HG02870 (cell line): ENCODE data around the gene GJA3.

ENCODE experiments used
- ATAC-seq: cut with Tn5 transposase; IDR thresholded peaks from one replicate; pipeline ENCODE4 v1.9.1; 2021; ENCODE audit warnings: mild to moderate bottlenecking, moderate library complexity; ENCODE audit not compliant: unreplicated experiment

Gene GJA3

DNA sequence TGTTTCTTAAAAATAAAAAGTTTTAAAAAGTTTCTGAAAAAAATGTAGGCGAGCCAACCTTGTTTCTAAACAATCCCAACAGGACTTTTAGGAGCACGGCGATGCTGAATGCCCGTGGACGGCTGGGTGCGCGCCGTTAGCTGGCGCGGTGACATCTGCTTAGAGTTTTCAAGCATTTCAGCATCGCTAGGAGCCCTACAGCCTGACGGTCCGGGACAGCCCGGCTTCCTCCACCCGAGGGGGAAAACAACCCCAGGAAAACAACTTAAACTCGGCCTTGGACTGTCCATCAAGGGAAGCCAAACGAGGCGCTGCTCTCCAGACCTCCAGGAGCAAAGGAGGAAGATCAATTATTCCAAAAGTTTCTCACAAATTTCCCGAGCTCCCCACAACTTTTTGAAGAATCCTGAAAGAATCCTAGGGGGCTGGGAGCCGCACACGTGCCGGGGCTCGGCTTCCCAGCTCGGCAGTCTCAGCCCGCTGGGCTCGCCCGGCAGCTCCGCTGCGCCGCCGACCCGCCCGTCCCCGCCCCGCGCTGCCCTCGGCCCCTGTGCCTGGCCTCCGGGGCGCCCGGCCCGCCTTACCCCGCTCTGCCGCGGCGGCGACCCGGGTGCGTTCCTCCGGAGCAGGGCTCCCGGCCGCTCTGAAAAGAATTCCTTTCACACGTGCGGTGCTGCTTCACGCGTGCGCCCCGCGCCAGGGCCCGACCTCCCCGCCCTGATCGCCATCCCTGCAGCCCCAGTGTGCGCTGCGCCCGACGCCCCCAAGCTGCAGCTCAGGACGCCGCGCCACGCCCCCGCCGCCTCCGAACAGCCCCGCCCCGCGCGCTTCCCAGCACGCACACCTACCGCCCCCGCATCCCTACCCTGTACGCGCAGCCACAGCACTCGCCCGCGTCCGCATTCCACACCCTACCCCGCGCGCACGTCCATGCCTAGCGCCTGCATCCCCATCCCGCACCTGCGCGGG lies at the start of gene GJA3:
GJA3 (minus strand) TSS at position 747 of the 969 bp plus-strand sequence. CDS start 17,764 bp downstream, outside the sequence.
- peak; percentile 58 for ATAC-seq

- no peak for ATAC-seq
Measured at GRCh38 chr13:20209948-20210347, 49.1 kb upstream of the GJA3 start.

DNA sequence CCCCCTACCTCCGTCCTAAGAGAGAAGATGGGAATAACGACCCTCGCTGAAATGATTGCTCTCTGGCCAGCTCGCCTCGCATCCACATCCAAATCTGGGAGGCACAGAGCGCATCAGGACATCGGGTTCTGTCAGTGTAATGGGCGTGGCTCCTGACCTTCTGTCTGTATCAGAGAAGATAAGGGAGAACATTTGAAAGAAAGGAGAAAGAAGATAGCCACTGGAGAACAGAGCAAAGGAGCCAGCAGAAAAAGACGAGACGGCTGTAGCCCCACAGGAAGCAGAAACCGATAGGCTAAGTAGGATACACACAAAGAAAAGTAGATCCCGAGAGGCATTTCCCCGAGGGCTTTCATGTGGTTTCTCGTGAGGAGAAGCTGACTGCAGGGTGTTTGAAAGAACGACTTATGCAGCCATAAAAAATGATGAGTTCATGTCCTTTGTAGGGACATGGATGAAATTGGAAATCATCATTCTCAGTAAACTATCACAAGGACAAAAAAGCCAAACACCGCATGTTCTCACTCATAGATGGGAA lies 45.9 kb upstream of the GJA3 start:
- no peak for ATAC-seq

- no peak for ATAC-seq
Measured at GRCh38 chr13:20206065-20206697, 45.3 kb upstream of the GJA3 start.

GRCh38 chr13:20198781-20199180 lies 37.9 kb upstream of the GJA3 start:
- no peak for ATAC-seq

DNA sequence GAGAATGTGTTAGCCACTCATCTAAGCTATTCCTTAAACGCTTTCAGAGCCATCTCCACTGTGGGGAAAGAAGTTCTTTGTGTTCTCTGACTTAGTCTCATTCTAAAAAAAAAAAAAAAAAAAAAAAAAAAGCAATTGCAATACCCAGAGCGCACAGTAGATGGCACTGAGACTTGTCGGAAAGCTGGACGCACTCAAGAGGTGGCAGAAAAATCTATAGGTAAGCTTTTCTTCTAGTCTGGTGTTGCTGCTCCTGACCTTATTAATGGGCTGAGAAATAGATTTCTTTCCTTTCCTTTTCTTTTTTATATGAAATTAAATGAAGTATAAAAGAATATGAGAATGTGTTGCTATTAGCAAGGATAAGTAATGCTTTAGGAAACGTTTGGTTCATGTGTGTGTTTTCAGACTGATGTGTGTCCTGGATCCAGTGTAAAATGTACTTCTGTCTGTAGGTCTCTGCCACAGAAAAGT lies 36.5 kb upstream of the GJA3 start:
- ATAC-seq: no peak

- no peak for ATAC-seq
Measured at GRCh38 chr13:20195801-20196200, 34.9 kb upstream of the GJA3 start.

- no peak for ATAC-seq
Measured at GRCh38 chr13:20193907-20194631, 33.2 kb upstream of the GJA3 start.

- ATAC-seq: no peak
Measured at GRCh38 chr13:20193162-20193906, 32.5 kb upstream of the GJA3 start.

- no peak for ATAC-seq
Measured at GRCh38 chr13:20192836-20193161, 31.9 kb upstream of the GJA3 start, which contains the start of gene GJB2. TSS of gene GJB2 (minus strand) at chr13:20192938. CDS start at chr13:20189581, 3,357 bp downstream.

DNA sequence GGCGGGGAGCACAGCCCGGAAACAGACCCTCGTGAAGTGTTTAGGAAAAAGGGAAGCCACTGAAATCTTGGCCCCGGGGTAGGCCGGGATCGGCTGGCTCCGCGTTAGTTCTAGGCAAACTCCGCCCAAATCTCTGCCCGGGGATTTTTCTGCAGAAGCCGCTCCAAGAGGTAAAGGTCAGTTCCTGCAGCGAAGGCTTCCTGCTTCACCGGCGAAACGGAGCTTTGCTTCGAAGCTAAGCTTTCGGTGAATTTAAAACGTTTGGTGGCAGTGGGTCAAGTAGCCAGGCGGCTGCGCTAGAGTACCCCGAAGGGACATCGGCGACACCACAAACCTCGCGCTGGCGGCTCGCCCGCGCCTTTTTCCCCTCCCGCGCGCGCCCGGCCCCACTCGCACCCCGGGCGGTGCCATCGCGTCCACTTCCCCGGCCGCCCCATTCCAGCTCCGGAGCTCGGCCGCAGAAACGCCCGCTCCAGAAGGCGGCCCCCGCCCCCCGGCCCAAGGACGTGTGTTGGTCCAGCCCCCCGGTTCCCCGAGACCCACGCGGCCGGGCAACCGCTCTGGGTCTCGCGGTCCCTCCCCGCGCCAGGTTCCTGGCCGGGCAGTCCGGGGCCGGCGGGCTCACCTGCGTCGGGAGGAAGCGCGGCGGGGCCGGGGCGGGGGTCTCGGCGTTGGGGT lies 31.4 kb upstream of the GJA3 start:
- ATAC-seq: no peak

DNA sequence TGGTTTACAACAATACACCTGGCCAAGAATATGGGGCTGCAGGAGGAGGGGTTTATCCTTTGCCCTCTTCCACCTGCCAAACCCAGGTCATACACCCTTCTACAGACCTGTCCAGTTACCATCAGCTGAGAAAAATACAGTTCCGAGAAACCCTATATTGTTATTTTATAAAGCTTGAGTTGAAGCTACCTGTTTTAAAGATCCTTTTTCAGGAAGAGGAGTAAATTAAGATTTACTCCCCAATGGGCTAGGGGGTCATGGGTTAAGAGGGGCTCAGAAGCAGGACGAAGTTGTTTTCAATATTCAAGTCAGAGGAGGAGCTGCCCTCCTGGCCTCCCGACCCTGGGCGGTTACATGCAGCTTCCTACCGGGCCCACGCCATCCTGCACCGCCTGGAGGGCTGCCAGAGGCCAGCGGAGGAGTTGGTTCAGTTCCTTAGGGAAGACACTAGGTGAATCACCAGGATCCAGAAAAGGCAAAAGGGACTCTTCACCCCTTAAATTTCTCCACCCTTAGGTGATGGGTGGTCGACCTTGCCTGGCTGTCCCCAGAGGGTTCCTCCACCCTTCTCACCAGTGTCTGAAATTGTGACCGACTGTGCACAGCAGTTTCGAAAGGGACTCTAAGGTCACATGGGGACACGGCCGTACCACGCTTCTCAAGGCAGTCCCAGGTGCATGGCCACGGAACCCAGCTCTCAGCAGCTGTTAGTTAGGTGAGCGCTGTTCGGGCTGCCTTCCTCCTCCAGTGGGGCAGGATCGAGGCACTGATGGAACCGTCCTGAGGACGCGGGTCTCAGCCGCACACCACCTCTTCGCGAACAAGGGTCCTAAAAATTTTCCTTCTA lies 30.7 kb upstream of the GJA3 start:
- ATAC-seq: no peak

- no peak for ATAC-seq
Measured at GRCh38 chr13:20190481-20191310, 29.8 kb upstream of the GJA3 start.

DNA sequence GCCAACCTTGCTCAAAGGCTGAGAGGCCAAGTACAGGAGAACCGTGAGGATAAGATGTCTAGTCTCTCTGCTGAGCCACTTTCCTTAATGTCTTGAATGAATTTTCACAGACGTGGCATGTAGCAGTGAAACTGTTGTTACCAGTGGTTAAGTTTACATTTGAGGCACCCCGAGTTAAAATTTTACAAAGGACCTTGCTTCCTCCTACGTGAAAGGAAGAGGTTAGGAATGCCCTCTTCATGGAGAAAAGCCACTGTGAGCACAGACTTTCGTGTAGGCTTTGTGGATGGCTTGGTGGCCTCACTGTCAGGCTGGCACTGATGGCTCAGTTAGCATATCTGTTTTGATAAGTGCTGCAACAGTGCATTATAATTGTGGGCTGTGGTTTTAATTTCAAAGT lies 29.2 kb upstream of the GJA3 start:
- no peak for ATAC-seq

GRCh38 chr13:20188667-20189553 lies 28.1 kb upstream of the GJA3 start:
- ATAC-seq: no peak

GRCh38 chr13:20186771-20187170 lies 25.9 kb upstream of the GJA3 start:
- no peak for ATAC-seq
